Gastroesophageal sphincter (tissue), 4 donors: Measurements from ENCODE around the gene TRAPPC11. TPM values are rescaled to one million over a fixed set of nuclear protein-coding genes. Genes with fewer than 3 reads are reported as not detected.

Source experiments
- ATAC-seq: fragments of 150-250 bp; one replicate; pipeline ENCODE4 v1.9.1; 2016; ENCODE audit warnings: mild to moderate bottlenecking, moderate library complexity
- H3K27ac ChIP-seq, 4 donors: fragments of 200-600 bp; sonication (generic) in 3 of 4; 1 replicate in 3 of 4; 2 replicates in 1 of 4; pipeline ENCODE4 v1.5.1; 2016 to 2019
- H3K27me3 ChIP-seq: fragments of 200-600 bp; sonication (generic); one replicate; pipeline ENCODE4 v1.5.1; 2019
- H3K36me3 ChIP-seq, 2 donors: fragments of 200-600 bp; sonication (generic); one replicate each; pipeline ENCODE4 v1.5.1; 2019; ENCODE audit warnings: control low read depth in 1 of 2
- H3K4me1 ChIP-seq, 3 donors: fragments of 200-600 bp; sonication (generic); 1 replicate in 2 of 3; 2 replicates in 1 of 3; pipeline ENCODE4 v1.5.1; 2016 to 2019; ENCODE audit warnings: control low read depth in 2 of 3
- H3K4me3 ChIP-seq, 2 donors: fragments of 200-600 bp; sonication (generic); one replicate each; pipeline ENCODE4 v1.5.1; 2019; ENCODE audit warnings: mild to moderate bottlenecking in 1 of 2, moderate library complexity in 1 of 2
- H3K9me3 ChIP-seq, 3 donors: fragments of 200-600 bp; sonication (generic); one replicate each; pipeline ENCODE4 v1.5.1; 2017 to 2019; ENCODE audit warnings: control low read depth in 2 of 3
- EP300 ChIP-seq: sonication (generic); formaldehyde crosslinking; IDR thresholded peaks from one replicate; pipeline ENCODE4 v1.6.1; 2017; ENCODE audit warnings: antibody characterized with exemption, mild to moderate bottlenecking
- POLR2A ChIP-seq, 2 donors: fragments of 450-650 bp; IDR thresholded peaks; one replicate each; pipeline ENCODE4 v1.6.1; 2017; ENCODE audit warnings: antibody characterized with exemption in 2 of 2, mild to moderate bottlenecking in 2 of 2, moderate library complexity in 1 of 2
- POLR2AphosphoS5 ChIP-seq: sonication (generic); formaldehyde crosslinking; IDR thresholded peaks from one replicate; pipeline ENCODE4 v1.6.1; 2017; ENCODE audit warnings: antibody characterized with exemption
- WGBS, 2 donors: methylation state at CpG; one replicate each; pipeline ENCODE4 v1.1.5; 2018; ENCODE audit warnings: low coverage in 1 of 2; 5-methylcytosine and 5-hydroxymethylcytosine counted together
- total RNA-seq, 4 donors: library from RNA; depleted of rRNA; stranded (reverse); fragments of >200 nt; gene quantifications; one replicate each; pipeline ENCODE4 v1.1.0, GENCODE V29; 2016
- TF ChIP-seq, protein P1 (sequence below), 4 experiments: fragments of 200-600 bp in 2 of 4; fragments of 450-650 bp in 2 of 4; sonication (generic) in 1 of 4; IDR thresholded peaks; one replicate each; pipeline ENCODE4 v1.5.1; 2017 to 2019; ENCODE audit warnings: antibody characterized with exemption in 4 of 4, mild to moderate bottlenecking in 2 of 4, moderate library complexity in 2 of 4

The TRAPPC11 gene
- total RNA-seq, 4 donors from 2014 or later: 42.1 to 57.5 (median 54.7) TPM

DNA sequence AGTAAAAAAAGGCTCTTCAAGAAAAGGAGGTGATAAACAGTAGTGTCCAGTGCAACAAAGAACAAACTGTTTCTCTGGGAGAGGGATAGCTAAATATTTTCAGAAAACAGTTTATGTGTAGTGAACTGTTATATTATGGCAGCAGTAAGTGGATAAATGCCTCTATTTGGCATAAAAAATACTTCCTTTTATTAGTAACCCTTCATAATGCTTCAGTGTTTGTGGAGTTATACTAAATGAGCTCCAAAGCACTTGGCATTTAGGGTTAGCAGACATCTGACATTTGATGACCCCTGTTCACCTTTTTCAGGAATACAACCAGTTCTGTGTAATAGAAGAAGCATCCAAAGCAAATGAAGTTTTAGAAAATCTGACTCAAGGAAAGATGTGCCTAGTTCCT, 31.9 kb downstream of the TRAPPC11 start:
- no peak for ATAC-seq
- no peak overlapping the region for H3K27ac ChIP-seq
- no peak for TF ChIP-seq EP300
- TF ChIP-seq, protein P1, sequence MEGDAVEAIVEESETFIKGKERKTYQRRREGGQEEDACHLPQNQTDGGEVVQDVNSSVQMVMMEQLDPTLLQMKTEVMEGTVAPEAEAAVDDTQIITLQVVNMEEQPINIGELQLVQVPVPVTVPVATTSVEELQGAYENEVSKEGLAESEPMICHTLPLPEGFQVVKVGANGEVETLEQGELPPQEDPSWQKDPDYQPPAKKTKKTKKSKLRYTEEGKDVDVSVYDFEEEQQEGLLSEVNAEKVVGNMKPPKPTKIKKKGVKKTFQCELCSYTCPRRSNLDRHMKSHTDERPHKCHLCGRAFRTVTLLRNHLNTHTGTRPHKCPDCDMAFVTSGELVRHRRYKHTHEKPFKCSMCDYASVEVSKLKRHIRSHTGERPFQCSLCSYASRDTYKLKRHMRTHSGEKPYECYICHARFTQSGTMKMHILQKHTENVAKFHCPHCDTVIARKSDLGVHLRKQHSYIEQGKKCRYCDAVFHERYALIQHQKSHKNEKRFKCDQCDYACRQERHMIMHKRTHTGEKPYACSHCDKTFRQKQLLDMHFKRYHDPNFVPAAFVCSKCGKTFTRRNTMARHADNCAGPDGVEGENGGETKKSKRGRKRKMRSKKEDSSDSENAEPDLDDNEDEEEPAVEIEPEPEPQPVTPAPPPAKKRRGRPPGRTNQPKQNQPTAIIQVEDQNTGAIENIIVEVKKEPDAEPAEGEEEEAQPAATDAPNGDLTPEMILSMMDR (IDR thresholded peaks at IDR 0.05): no peak
- no peak for TF ChIP-seq POLR2A (IDR thresholded peaks at IDR 0.05)
- H3K27me3 ChIP-seq: no peaks in the 10 kb centered on the region
- H3K9me3 ChIP-seq: no peaks in the 10 kb centered on the region
- peaks cover 16 to 100% of the 10 kb centered on the region in 2 donors for H3K36me3 ChIP-seq
- H3K4me1 ChIP-seq: no peaks in the 10 kb centered on the region
- no peak overlapping the region for H3K4me3 ChIP-seq

DNA sequence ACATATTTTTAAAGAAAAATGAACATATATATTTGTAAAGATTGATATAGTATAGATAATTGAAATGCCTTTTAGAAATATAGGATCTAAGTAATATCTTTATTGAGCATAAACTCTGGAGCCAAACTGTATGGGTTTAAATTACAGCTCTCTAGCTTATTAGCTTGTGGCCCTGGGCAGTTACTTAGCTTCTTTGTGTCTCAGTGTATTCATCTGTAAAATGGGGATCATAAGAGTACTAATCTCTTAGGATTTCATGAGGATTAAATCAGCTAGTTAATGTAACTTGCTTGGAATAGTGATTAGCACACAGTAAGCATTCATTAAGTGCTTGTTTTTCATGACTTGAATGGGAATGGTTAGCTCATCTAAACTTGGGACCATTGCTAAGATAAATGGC, 32.8 kb downstream of the TRAPPC11 start:
- no peak for TF ChIP-seq POLR2AphosphoS5
- no peak for TF ChIP-seq EP300
- TF ChIP-seq POLR2A (IDR thresholded peaks at IDR 0.05): no peak
- TF ChIP-seq, protein P1 (IDR thresholded peaks at IDR 0.05): no peak
- Histone ChIP-seq H3K36me3 (peaks cover 18 to 100% of the 10 kb centered on the region in 2 donors), H3K27me3 (no peaks in the 10 kb centered on the region), H3K4me3 (no peak overlapping the region), H3K27ac (no peak overlapping the region), H3K9me3 (no peaks in the 10 kb centered on the region), H3K4me1 (no peaks in the 10 kb centered on the region)
- ATAC-seq: no peak

DNA sequence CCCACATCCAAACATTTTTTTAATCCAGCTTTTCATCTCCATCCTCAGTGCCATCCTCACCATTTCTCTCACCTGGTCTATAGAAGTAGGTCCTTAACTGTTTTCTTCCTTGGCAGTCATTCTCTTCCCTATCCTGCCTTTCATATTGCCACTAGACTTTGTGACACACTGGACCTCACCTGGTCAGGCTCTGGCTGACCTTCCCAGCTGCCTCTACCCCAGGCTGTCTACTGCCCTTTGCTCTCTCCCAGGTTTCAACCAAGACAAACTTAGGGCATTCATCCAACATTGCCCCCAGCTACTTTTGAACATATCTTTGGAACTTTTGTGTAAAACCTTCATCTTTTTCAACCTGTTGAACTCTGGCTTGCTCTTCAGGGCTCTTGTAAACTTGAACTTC, 39.8 kb downstream of the TRAPPC11 start:
- peaks cover 14 to 100% of the 10 kb centered on the region in 2 donors for H3K36me3 ChIP-seq
- no peak overlapping the region for H3K4me3 ChIP-seq
- H3K27me3 ChIP-seq: no peaks in the 10 kb centered on the region
- TF ChIP-seq, protein P1 (IDR thresholded peaks at IDR 0.05): no peak
- TF ChIP-seq POLR2AphosphoS5 (no peak), EP300 (no peak), POLR2A (IDR thresholded peaks at IDR 0.05) (no peak)
- no peak overlapping the region for H3K27ac ChIP-seq
- no peak for ATAC-seq
- no peaks in the 10 kb centered on the region for H3K9me3 ChIP-seq
- H3K4me1 ChIP-seq: no peaks in the 10 kb centered on the region

DNA sequence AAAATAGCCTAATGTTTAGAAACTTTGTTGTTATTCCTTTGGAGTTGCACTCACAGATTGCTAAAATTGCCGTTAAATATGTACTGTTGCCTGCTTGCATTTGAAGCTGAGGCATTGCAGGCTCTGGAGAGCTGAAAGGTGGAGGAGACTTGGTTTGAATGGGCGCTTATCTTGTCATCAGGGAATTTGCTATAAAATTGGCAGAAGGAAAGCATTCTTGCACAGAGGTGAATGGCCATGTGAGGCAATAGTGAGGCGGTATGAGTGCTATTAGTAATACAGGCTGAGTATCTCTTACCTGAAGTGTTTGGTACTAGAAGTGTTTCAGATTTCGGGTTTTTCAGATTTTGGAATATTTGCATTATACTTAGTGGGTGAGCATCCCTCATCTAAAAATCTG, 41.3 kb downstream of the TRAPPC11 start:
- H3K27ac ChIP-seq: no peak overlapping the region
- H3K4me1 ChIP-seq: no peaks in the 10 kb centered on the region
- ATAC-seq: no peak
- H3K4me3 ChIP-seq: no peak overlapping the region
- 92 to 100% methylated on average over 3 to 4 of the region's 4 CpGs for WGBS, 2 donors
- peaks cover 9 to 100% of the 10 kb centered on the region in 2 donors for H3K36me3 ChIP-seq
- no peaks in the 10 kb centered on the region for H3K27me3 ChIP-seq
- TF ChIP-seq, protein P1 (IDR thresholded peaks at IDR 0.05): no peak
- TF ChIP-seq POLR2AphosphoS5 (no peak), EP300 (no peak)
- H3K9me3 ChIP-seq: no peaks in the 10 kb centered on the region

DNA sequence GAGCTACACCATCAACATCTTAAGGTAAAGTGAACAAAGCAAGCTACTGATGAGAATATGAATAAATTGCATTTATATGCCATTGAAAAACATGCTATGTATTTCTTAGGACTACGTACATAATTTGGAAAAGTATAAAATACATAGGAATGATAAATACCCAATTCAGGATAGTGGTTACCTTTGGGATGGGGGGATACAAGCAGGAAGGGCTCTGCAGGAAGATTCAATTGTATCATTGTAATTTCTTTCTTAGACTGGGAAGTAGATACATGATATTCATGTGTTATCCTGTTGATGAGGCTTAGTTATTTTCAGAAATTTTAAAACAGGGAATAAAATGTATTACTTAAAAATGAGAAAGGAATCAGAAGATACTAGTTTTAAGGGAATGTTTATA, 43.4 kb downstream of the TRAPPC11 start:
- WGBS, 2 donors: 86 to 100% methylated on average over 1 of the region's 1 CpG
- Histone ChIP-seq H3K36me3 (peaks cover 3 to 100% of the 10 kb centered on the region in 2 donors), H3K27me3 (no peaks in the 10 kb centered on the region), H3K9me3 (no peaks in the 10 kb centered on the region), H3K4me1 (no peaks in the 10 kb centered on the region), H3K4me3 (no peak overlapping the region), H3K27ac (no peak overlapping the region)
- ATAC-seq: no peak
- TF ChIP-seq POLR2AphosphoS5 (no peak), POLR2A (IDR thresholded peaks at IDR 0.05) (no peak), EP300 (no peak)
- TF ChIP-seq, protein P1 (IDR thresholded peaks at IDR 0.05): no peak
